Measurements from ENCODE around the gene SLC35E4. TPM values are rescaled to one million over a fixed set of nuclear protein-coding genes. Genes with fewer than 3 reads are reported as not detected.
A peak's percentile ranks its signal among the peaks of the same experiment; 100 is the strongest.

SLC35E4 gene
- total RNA-seq, 1 experiment from 2014 or later: 5.3 TPM

GRCh38 chr22:30614879-30615278, 20.7 kb upstream of the SLC35E4 start:
- ChIA-PET CTCF (no interaction called here), POLR2A (interaction anchor here (0.6 kb wide), 1 partner anchor 14 kb away, joined by 4 read pairs; no protein-coding TSS in a partner anchor)
- ATAC-seq: no peak

GRCh38 chr22:30615543-30615954, 20.0 kb upstream of the SLC35E4 start:
- Mint-ChIP-seq H3K27me3 (ENCODE audit: low read depth) (no peaks in the 10 kb centered on the region), H3K4me3 (no peak overlapping the region), H3K9me3 (no peaks in the 10 kb centered on the region), H3K27ac (peak overlapping the region; percentile 15; the same call in 1 of the 2 replicates), H3K4me1 (no peaks in the 10 kb centered on the region), H3K36me3 (peaks cover 56% of the 10 kb centered on the region)
- ATAC-seq (no peak), DNase-seq (ENCODE audit: low spot score) (no peak)
- ChIA-PET CTCF (no interaction called here), POLR2A (no interaction called here)
- TF ChIP-seq RORB (CRISPR knock-in tag; IDR thresholded peaks at IDR 0.05) (no peak), RELA (CRISPR knock-in tag; IDR thresholded peaks at IDR 0.05; ENCODE audit: borderline replicate concordance) (no peak), PREB (CRISPR knock-in tag; IDR thresholded peaks at IDR 0.05; ENCODE audit: borderline replicate concordance) (no peak), MYBL2 (CRISPR knock-in tag; IDR thresholded peaks at IDR 0.05) (no peak), ZMAT4 (CRISPR knock-in tag; IDR thresholded peaks at IDR 0.05) (no peak), ELF4 (CRISPR knock-in tag; IDR thresholded peaks at IDR 0.05; ENCODE audit: low read depth) (no peak), ATF6 (CRISPR knock-in tag; IDR thresholded peaks at IDR 0.05) (no peak), SOX15 (CRISPR knock-in tag; IDR thresholded peaks at IDR 0.05) (no peak), ZNF425 (CRISPR knock-in tag; conservative IDR thresholded peaks at IDR 0.05) (no peak), ZBTB43 (CRISPR knock-in tag; IDR thresholded peaks at IDR 0.05) (no peak), SMAD4 (CRISPR knock-in tag; IDR thresholded peaks at IDR 0.05) (no peak), ZNF232 (CRISPR knock-in tag; IDR thresholded peaks at IDR 0.05) (no peak)

More at GRCh38 chr22:30614879-30615278, 20.7 kb upstream of the SLC35E4 start:
- TF ChIP-seq ERG (CRISPR knock-in tag; IDR thresholded peaks at IDR 0.05): no peak
- TF ChIP-seq ZNF317 (CRISPR knock-in tag; IDR thresholded peaks at IDR 0.05; ENCODE audit: borderline replicate concordance, low read depth): no peak
- no peak for TF ChIP-seq CDX4 (CRISPR knock-in tag; IDR thresholded peaks at IDR 0.05; ENCODE audit: borderline replicate concordance)
- no peak for TF ChIP-seq CBFB (CRISPR knock-in tag; IDR thresholded peaks at IDR 0.05; ENCODE audit: low read depth)
- TF ChIP-seq SOX15 (CRISPR knock-in tag; IDR thresholded peaks at IDR 0.05): no peak
- DNase-seq (ENCODE audit: low spot score): no peak
- H3K27me3 Mint-ChIP-seq (ENCODE audit: low read depth): no peaks in the 10 kb centered on the region
- no peaks in the 10 kb centered on the region for H3K9me3 Mint-ChIP-seq
- H3K36me3 Mint-ChIP-seq: peaks cover 59% of the 10 kb centered on the region
- no peak overlapping the region for H3K27ac Mint-ChIP-seq
- H3K4me3 Mint-ChIP-seq: no peak overlapping the region
- H3K4me1 Mint-ChIP-seq: no peaks in the 10 kb centered on the region

All from WTC11 (cell line).